ENCODE measurements around the gene C10orf67.
"Not testable (repeated sequence)": the region's sequence is repeated elsewhere in the genome, so short reads cannot be mapped to it uniquely, and the experiment has no call there.

Gene C10orf67

GRCh38 chr10:23362879-23363792 lies 18.5 kb upstream of the C10orf67 start:
- DNase-seq (ENCODE audit: low read depth in 1 of 2, low spot score in 1 of 2): peak in 1 of 2 donors; percentile 62

- DNase-seq (ENCODE audit: low read depth in 1 of 2, low spot score in 1 of 2): no peak
These were observed 17.7 kb upstream of the C10orf67 start for GRCh38 chr10:23362069-23362830.

- no peak for DNase-seq (ENCODE audit: low read depth in 1 of 2, low spot score in 1 of 2)
These were observed 17.1 kb upstream of the C10orf67 start for GRCh38 chr10:23361665-23362064.

- DNase-seq (ENCODE audit: low read depth in 1 of 2, low spot score in 1 of 2): no peak
These were observed 15.2 kb upstream of the C10orf67 start for GRCh38 chr10:23359692-23360380.

GRCh38 chr10:23358357-23358756 lies 13.8 kb upstream of the C10orf67 start:
- DNase-seq (ENCODE audit: low read depth in 1 of 2, low spot score in 1 of 2): no peak

GRCh38 chr10:23354630-23355279 lies 10.2 kb upstream of the C10orf67 start:
- no peak for DNase-seq (ENCODE audit: low read depth in 1 of 2, low spot score in 1 of 2)

- no peak for DNase-seq (ENCODE audit: low read depth in 1 of 2, low spot score in 1 of 2)
These were observed 7.4 kb upstream of the C10orf67 start for GRCh38 chr10:23351926-23352519.

- not testable (repeated sequence) for DNase-seq (ENCODE audit: low read depth in 1 of 2, low spot score in 1 of 2)
These were observed 6.1 kb upstream of the C10orf67 start for GRCh38 chr10:23350706-23351105.

GRCh38 chr10:23345861-23346260 lies 1.3 kb upstream of the C10orf67 start:
- DNase-seq (ENCODE audit: low read depth in 1 of 2, low spot score in 1 of 2): no peak

GRCh38 chr10:23343591-23344240 lies 881 bp downstream of the C10orf67 start:
- peak in 1 of 2 donors; percentile 48 for DNase-seq (ENCODE audit: low read depth in 1 of 2, low spot score in 1 of 2)

GRCh38 chr10:23342213-23342884 lies 2.2 kb downstream of the C10orf67 start:
- DNase-seq (ENCODE audit: low read depth in 1 of 2, low spot score in 1 of 2): no peak

GRCh38 chr10:23341004-23341403 lies 3.6 kb downstream of the C10orf67 start:
- DNase-seq (ENCODE audit: low read depth in 1 of 2, low spot score in 1 of 2): no peak

- DNase-seq (ENCODE audit: low read depth in 1 of 2, low spot score in 1 of 2): no peak
These were observed 4.2 kb downstream of the C10orf67 start for GRCh38 chr10:23340354-23340753.

GRCh38 chr10:23338886-23339285 lies 5.7 kb downstream of the C10orf67 start:
- no peak for DNase-seq (ENCODE audit: low read depth in 1 of 2, low spot score in 1 of 2)

GRCh38 chr10:23338155-23338828 lies 6.3 kb downstream of the C10orf67 start:
- no peak for DNase-seq (ENCODE audit: low read depth in 1 of 2, low spot score in 1 of 2)

GRCh38 chr10:23337616-23338015 lies 7.0 kb downstream of the C10orf67 start:
- DNase-seq (ENCODE audit: low read depth in 1 of 2, low spot score in 1 of 2): peak in 1 of 2 donors; percentile 26

- no peak for DNase-seq (ENCODE audit: low read depth in 1 of 2, low spot score in 1 of 2)
These were observed 12.9 kb downstream of the C10orf67 start for GRCh38 chr10:23331567-23332301.

GRCh38 chr10:23330948-23331347 lies 13.6 kb downstream of the C10orf67 start:
- DNase-seq (ENCODE audit: low read depth in 1 of 2, low spot score in 1 of 2): no peak
